Omental fat pad (tissue), 4 donors: ENCODE measurements around the gene OR8B3. TPM values are rescaled to one million over a fixed set of nuclear protein-coding genes. Genes with fewer than 3 reads are reported as not detected.

ENCODE experiments used
- ATAC-seq: fragments of 150-250 bp; one replicate; pipeline ENCODE4 v1.9.1; 2016; ENCODE audit warnings: mild to moderate bottlenecking, moderate library complexity; ENCODE audit not compliant: low FRiP score
- DNase-seq: peaks from one replicate; pipeline ENCODE4 v3.0.0-alpha.2; 2019; ENCODE audit warnings: low spot score
- total RNA-seq, 4 donors: library from RNA; depleted of rRNA; stranded (reverse); fragments of >200 nt; gene quantifications; one replicate each; pipeline ENCODE4 v1.1.0, GENCODE V29; 2016
- TF ChIP-seq, protein P1 (sequence below), 3 donors: fragments of 450-650 bp; IDR thresholded peaks; one replicate each; pipeline ENCODE4 v1.5.1; 2016 to 2017; ENCODE audit warnings: antibody characterized with exemption in 3 of 3, mild to moderate bottlenecking in 3 of 3, moderate library complexity in 2 of 3

The OR8B3 gene
- total RNA-seq, 4 donors from 2014 or later, result not detected

DNA sequence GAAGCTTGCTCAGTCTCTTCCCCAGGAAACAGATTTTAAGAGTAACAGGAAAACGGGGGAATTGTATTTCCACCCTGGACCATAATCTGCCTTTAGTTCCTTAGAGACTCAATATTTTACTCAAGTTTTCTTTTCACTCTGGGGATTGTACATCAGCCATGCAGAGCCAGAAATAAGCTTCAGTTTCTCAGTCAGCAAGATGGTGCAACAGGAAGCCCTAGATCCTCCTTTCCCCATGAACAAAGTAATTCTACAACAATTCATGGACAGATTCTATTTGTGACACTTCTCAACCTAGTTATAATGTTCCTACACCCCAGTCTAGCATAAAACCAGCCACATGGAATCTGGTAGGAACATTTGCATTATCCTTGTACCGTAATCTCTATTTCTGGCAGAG lies 39.3 kb downstream of the OR8B3 start:
- TF ChIP-seq, protein P1, sequence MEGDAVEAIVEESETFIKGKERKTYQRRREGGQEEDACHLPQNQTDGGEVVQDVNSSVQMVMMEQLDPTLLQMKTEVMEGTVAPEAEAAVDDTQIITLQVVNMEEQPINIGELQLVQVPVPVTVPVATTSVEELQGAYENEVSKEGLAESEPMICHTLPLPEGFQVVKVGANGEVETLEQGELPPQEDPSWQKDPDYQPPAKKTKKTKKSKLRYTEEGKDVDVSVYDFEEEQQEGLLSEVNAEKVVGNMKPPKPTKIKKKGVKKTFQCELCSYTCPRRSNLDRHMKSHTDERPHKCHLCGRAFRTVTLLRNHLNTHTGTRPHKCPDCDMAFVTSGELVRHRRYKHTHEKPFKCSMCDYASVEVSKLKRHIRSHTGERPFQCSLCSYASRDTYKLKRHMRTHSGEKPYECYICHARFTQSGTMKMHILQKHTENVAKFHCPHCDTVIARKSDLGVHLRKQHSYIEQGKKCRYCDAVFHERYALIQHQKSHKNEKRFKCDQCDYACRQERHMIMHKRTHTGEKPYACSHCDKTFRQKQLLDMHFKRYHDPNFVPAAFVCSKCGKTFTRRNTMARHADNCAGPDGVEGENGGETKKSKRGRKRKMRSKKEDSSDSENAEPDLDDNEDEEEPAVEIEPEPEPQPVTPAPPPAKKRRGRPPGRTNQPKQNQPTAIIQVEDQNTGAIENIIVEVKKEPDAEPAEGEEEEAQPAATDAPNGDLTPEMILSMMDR (IDR thresholded peaks at IDR 0.05), result no peak
- DNase-seq, result no peak
- ATAC-seq, result no peak

DNA sequence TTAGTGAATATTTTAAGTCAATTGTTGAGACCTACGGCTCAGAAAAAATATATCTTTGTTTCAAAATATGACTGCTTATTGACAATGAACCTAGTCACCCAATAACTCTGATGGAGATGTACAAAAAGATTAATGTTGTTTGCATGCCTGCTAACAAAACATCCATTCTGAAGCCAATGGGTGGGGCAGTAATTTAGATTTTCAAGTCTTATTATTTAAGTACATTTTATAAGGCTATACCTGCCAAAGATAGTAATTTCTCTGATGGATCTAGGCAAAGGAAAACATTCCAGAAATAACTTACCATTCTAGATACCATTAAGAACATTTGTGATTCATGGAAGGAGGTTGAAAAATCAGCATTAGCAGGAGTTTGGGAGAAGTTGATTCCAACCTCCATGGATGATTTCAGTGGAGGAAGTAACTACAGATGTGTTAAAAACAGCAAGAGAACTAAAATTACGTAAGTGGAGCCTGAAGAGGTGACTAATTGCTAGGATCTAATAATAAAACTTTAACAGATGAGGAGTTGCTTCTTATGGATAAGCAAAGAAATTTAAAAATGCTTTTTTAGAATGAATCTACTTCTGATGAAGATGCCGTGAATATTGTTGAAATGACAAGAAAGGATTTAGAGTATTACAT lies 52.4 kb downstream of the OR8B3 start:
- TF ChIP-seq, protein P1 (IDR thresholded peaks at IDR 0.05), result no peak
- ATAC-seq, result no peak
- DNase-seq, result no peak

Other genes with a start within 250 kb of the OR8B3 start
- not detected for gene OR10D3, start 215.7 kb downstream of the OR8B3 start, total RNA-seq
- not detected for gene OR8G1, start 157.9 kb downstream of the OR8B3 start, total RNA-seq
- not detected for gene OR8G5, start 142.6 kb downstream of the OR8B3 start, total RNA-seq
- not detected for gene OR8D1, start 85.1 kb downstream of the OR8B3 start, total RNA-seq
- not detected for gene OR8D2, start 78.8 kb downstream of the OR8B3 start, total RNA-seq
- gene OR8B2, start 14.5 kb downstream of the OR8B3 start, total RNA-seq, result not detected
- not detected for gene OR8B4, start 25.8 kb upstream of the OR8B3 start, total RNA-seq
- gene OR8B8, start 46.7 kb upstream of the OR8B3 start, total RNA-seq, result not detected
- gene OR8B12, start 144.6 kb upstream of the OR8B3 start, total RNA-seq, result not detected
- gene OR8A1, start 171.0 kb upstream of the OR8B3 start, total RNA-seq, result not detected
- gene PANX3, start 212.4 kb upstream of the OR8B3 start, total RNA-seq, result not detected
- 10 to 100 TPM; 28.6 to 40.7 (median 32.3) TPM for gene TBRG1, start 223.8 kb upstream of the OR8B3 start, total RNA-seq